ENCODE measurements around the gene EIF3L. TPM values are rescaled to one million over a fixed set of nuclear protein-coding genes. Genes with fewer than 3 reads are reported as not detected.

EIF3L gene
- total RNA-seq, 2 experiments from 2014 or later, result 533 to 559 TPM

DNA sequence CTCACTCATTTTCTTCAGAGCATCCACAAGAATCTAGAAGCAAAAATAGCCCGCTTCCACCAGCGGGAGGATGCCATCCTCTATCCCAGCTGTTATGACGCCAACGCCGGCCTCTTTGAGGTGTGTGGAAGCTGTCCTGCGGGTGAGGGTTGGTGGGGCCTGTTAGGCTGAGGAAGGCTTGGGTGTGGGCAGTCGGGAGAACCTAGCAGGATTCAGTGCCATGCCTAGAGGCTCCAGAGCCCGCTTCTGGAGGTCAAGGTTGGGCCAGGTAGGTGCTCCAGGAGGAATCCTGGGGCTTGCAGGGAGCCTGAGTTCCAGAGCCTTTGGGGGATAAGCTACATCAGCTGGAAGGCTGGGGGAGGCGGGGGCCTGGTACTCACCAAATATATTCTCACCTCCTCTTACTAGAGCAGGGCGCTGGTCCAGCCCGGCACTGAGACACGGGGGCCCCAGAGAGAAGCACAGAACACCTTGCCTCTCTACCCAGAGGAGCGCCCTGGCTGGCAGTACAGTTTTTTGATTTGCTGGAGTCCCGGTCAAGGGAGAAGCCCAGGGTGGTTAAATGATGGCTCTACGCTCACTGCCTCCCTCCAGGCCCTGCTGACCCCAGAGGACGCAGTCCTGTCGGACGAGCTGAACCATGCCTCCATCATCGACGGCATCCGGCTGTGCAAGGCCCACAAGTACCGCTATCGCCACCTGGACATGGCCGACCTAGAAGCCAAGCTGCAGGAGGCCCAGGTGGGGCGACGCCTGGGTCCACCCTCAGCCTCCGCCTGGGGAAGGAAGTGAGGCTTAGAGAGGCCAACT lies 36.1 kb upstream of the EIF3L start:
- POLR2A ChIA-PET, result no interaction called here
- CTCF ChIA-PET, result no interaction called here

DNA sequence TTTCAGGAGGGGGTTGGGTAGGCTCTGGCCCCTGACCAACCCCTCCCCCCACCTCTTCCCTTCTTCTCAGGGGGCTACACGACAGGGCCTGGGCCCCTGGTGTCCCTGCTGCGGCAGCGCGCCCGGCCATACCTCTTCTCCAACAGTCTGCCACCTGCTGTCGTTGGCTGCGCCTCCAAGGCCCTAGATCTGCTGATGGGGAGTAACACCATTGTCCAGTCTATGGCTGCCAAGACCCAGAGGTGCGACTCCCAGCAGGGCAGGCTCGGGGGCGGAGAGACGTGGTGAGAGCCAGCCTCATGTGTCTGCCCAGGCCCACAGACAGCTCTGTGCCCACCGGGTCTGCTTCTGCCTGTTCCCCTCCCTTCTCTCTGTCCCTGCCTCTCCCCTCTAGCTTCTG lies 33.6 kb upstream of the EIF3L start:
- CTCF ChIA-PET, result interaction anchor here (1.1 to 1.2 kb wide), 2 partner anchors 48 to 51 kb away, joined by 3 to 5 read pairs; no protein-coding TSS in a partner anchor
- POLR2A ChIA-PET, result no interaction called here

DNA sequence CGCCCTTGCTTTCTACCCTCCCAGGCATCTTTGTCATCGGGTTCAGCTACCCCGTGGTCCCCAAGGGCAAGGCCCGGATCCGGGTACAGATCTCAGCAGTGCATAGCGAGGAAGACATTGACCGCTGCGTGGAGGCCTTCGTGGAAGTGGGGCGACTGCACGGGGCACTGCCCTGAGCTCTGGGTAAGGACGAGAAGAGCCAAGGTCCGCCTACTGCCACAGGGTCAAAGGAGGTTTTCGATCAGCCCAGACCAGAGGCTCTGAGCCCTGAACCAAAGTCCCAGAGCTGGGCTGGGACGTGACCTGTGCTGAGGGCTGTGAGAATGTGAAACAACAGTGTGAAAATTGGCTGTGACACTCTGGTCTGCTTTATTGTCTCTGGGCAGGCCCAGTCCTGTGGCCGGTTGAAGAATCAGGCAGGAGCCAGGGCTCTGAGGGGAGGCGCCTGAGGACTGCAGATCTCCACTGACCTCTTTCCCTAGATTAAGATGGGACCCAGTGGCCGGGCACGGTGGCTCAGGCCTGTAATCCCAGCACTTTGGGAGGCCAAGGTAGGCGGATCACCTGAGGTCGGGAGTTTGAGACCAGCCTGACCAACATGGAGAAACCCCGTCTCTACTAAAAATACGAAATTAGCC lies 32.6 kb upstream of the EIF3L start:
- POLR2A ChIA-PET, result no interaction called here

DNA sequence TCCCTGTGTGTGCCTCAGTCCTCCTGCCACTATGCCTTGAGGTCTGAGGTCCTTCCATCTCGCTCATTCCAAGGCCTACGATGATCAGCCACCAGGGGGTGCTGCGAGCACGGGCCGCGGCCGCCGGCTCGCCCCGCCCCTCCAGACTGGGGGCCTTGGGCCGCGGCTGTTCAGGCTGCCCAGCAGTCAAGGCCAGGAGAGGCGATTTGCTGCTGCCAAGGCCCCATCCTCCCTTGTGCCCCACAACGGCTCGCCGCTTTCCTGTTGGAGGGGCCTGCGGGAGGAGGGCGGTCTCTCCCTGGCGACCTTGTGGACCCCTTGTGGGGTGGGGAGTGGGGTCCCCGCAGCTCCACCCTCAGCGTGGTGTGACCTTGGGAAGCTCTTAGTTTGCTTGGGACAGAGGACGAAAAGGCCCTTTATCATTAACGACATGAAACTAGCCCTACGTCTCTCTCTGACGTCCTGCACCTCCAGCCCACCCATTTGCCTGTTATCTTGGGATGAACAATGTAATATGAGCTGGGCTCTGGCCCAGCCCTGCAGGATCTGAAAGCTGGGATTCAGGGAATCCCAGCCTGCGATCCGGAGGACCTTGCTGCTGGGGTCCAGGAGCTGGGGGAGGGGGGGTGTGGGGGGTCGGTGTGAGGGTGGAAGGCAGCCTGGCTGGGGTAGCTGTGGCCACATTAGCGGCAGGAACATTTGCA lies 31.4 kb upstream of the EIF3L start:
- ChIA-PET POLR2A (interaction anchor here (0.7 kb wide), 1 partner anchor 32 kb away, joined by 3 read pairs; no protein-coding TSS in a partner anchor), CTCF (interaction anchor here (0.5 to 4.5 kb wide), 35 partner anchors 8 to 839 kb away, joined by 3 to 35 read pairs (median 4); partner anchors contain the start of genes ANKRD54, C22orf23, GCAT and GGA1)

More for the DNA sequence above, 32.6 kb upstream of the EIF3L start:
- CTCF ChIA-PET, result interaction anchor here (0.7 to 4.5 kb wide), 14 partner anchors 8 to 209 kb away, joined by 3 to 35 read pairs (median 4); partner anchors contain the start of genes GCAT and GGA1

DNA sequence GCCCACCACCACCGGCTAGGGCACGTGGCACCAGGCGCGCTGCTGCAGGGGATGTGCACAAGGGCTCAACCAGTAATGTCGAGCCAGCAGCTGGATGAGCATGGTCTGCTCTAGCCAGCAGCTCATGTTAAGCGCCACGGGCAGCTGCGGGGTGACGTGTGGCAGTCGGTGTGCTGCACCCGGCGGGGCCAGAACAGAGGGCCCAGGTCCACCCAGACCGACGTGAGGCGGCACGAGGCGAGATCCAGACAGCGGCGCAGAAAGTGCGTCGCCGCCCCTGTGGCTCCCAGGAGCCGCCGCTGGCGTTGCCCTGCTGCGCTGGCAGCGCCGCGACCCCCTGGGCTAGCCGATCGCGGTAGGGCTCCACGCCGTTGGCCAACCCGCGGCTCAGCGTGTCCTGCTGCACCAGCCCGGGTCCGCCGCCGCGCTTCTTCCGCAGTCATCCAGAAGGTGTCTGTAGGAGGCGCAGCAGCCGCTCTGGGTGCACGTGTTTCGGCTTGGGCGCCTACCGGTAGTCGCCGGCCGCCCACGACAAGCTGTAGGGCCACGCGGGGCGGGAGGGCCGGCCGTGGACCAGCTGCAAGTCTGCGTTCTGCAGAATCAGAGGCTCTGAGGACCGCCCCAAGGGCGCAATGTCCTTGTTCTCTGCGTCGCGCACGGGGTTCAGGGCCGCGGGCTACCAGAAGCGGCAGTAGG lies 30.7 kb upstream of the EIF3L start:
- ChIA-PET CTCF (interaction anchor here (0.5 to 4.5 kb wide), 29 partner anchors 8 to 838 kb away, joined by 3 to 35 read pairs (median 4); partner anchors contain the start of genes ANKRD54, C22orf23, GCAT and GGA1), POLR2A (interaction anchor here (0.5 to 0.9 kb wide), 4 partner anchors 11 to 133 kb away, joined by 3 to 6 read pairs (median 3); partner anchors contain the start of gene GCAT)

DNA sequence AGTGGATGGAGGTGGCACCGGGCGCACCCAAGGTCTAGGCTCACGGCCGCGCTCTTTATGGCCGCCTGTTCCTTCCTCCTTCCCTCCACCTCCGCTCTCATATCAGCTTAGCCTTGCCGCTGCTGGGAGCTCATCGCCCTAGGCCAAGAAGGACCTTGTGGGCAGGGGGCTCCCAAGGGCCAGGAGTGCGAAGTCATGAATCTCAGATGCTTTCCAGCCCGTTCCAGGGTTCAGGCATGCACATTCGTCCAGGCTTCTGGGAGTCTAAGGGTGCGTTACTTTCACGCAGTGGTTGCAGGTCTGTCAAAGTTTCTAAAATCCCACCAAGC lies 30.1 kb upstream of the EIF3L start:
- ChIA-PET POLR2A (interaction anchor here (0.7 to 0.9 kb wide), 2 partner anchors 12 to 44 kb away, joined by 3 read pairs; partner anchors contain the start of gene GCAT), CTCF (interaction anchor here (1.0 to 4.5 kb wide), 16 partner anchors 10 to 838 kb away, joined by 3 to 35 read pairs (median 5); partner anchors contain the start of genes ANKRD54, C22orf23, GCAT and MICALL1)

DNA sequence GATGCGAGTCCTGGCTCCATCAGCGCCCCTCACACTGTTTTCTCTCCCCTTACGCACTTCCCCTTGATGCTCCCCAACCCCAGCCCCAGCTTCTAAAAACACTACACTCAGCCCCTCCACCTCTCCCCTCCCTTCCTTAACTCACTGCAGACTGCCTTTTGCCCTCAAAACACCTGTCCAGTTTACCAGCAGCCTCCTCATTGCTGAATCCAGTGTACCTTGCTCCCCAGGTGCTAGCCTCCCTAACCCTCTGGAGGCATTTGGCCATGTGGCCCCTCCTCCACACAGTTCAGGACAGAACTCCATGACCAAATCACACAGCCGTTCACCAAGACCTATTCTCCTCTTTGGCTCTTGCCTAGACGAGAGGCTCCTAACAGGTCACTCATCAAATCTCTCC lies 28.9 kb upstream of the EIF3L start:
- CTCF ChIA-PET, result interaction anchor here (0.8 to 4.5 kb wide), 5 partner anchors 12 to 114 kb away, joined by 3 to 35 read pairs (median 4); partner anchors contain the start of genes ANKRD54 and GCAT
- POLR2A ChIA-PET, result interaction anchor here (0.6 kb wide), 1 partner anchor 39 kb away, joined by 11 read pairs; no protein-coding TSS in a partner anchor

DNA sequence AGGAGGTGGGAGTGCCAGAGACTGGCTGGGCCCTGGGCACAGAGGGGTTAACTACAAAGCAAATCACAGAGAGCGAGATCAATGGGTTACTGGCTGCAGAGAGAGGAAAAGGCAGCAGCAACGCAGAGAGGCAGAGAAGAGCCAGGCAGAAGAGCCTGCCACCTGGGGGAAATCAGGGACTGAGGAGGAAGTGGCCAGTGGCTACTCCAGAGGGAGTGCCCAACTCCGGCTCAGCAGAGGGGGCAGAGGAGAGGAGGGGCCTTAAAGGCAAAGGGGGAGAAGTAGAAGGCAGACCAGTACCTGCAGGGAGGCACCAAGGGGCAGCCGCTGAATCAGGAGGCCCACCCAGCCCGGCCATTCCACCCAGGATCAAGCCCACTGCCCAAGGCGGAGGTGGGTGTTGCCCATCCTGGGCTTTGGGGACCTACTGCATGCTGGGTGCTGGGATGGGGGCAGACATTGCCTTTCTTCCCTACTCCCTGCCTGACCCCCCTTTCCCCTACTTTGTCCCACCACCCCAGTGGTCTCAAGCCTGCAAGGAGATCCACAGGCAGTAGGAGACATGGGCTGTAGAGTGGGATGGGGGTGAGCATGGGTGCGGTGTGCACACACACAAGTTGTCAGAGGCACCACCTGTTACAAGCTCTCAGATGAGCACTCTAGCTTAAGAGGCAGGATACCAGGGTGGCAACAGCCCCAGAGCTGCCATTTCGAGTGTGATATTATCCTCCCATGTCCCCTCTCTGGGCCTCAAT lies 27.0 kb upstream of the EIF3L start:
- CTCF ChIA-PET, result interaction anchor here (0.7 kb wide), 1 partner anchor 23 kb away, joined by 4 read pairs; no protein-coding TSS in a partner anchor
- POLR2A ChIA-PET, result interaction anchor here (2.3 kb wide), 1 partner anchor 22 kb away, joined by 8 read pairs; the partner anchor contains the start of gene ANKRD54

DNA sequence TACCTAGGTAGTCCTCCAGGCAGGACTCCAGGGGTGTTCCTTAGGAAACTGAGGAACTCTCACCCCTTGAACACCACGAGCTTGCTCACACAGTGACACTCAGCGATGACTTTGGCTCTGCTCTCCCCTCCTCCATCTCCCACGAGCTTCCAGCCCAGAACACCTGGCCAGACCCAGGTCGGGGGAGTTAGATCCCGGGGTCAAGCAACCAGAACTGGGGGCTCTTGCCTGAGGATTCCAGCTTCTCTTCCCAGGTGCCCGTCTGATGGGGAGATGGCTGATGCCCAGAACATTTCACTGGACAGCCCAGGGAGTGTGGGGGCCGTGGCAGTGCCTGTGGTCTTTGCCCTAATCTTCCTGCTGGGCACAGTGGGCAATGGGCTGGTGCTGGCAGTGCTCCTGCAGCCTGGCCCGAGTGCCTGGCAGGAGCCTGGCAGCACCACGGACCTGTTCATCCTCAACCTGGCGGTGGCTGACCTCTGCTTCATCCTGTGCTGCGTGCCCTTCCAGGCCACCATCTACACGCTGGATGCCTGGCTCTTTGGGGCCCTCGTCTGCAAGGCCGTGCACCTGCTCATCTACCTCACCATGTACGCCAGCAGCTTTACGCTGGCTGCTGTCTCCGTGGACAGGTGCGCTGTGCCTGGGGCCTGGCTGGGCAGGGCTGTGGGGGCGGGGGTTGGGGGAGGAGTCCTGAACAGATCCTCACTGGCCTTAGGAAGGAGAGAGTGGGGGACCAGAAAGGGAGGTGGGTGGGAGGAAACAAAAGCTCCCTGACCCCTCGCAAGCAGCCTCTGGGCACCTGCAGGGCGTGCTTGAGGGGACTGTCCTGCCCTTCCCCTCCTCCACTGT lies 25.9 kb upstream of the EIF3L start, which contains the start of gene GALR3:
Gene GALR3, plus strand, starts transcription at position 249 of the 852 bp plus-strand sequence. Its CDS starts 25 bp downstream, at position 274.
- CTCF ChIA-PET, result interaction anchor here (0.9 to 1.4 kb wide), 2 partner anchors 40 to 142 kb away, joined by 3 to 5 read pairs; no protein-coding TSS in a partner anchor
- POLR2A ChIA-PET, result interaction anchor here (2.3 kb wide), 1 partner anchor 21 kb away, joined by 8 read pairs; the partner anchor contains the start of gene ANKRD54

DNA sequence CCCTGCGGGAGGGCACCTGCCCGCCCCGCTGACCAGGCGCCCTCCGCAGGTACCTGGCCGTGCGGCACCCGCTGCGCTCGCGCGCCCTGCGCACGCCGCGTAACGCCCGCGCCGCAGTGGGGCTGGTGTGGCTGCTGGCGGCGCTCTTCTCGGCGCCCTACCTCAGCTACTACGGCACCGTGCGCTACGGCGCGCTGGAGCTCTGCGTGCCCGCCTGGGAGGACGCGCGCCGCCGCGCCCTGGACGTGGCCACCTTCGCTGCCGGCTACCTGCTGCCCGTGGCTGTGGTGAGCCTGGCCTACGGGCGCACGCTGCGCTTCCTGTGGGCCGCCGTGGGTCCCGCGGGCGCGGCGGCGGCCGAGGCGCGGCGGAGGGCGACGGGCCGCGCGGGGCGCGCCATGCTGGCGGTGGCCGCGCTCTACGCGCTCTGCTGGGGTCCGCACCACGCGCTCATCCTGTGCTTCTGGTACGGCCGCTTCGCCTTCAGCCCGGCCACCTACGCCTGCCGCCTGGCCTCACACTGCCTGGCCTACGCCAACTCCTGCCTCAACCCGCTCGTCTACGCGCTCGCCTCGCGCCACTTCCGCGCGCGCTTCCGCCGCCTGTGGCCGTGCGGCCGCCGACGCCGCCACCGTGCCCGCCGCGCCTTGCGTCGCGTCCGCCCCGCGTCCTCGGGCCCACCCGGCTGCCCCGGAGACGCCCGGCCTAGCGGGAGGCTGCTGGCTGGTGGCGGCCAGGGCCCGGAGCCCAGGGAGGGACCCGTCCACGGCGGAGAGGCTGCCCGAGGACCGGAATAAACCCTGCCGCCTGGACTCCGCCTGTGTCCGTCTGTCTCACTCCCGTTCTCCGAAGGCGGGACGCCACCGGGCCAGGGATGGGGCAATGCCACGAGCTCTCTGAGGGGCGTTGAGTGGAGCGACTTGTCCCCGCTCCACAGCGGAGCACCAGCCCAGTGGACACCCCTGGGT lies 24.3 kb upstream of the EIF3L start:
- CTCF ChIA-PET, result interaction anchor here (1.0 to 1.4 kb wide), 3 partner anchors 8 to 38 kb away, joined by 3 to 5 read pairs (median 4); partner anchors contain the start of gene ANKRD54

DNA sequence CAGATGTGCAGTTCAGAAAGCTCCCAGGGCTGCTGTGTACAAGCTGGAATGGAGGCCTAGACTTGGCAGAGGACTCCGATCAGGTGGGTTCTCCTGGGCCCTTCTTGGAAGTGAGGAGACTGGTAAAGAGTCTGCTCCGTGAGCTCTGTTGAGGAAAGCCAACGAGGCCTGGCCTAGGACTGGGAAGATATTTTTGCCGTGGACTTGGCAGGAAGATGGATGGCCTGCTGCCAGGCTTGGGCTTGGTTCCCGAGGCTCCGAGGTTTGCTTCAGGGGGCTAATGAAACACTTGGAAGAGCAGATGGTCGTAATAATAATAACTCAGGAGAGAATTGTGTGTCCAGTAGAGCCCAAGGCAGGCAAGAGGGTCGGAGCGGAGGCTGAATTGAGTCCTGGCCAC lies 22.2 kb upstream of the EIF3L start:
- CTCF ChIA-PET, result interaction anchor here (1.2 kb wide), 1 partner anchor 9 kb away, joined by 5 read pairs; no protein-coding TSS in a partner anchor
- POLR2A ChIA-PET, result interaction anchor here (1.0 kb wide), 1 partner anchor 39 kb away, joined by 3 read pairs; no protein-coding TSS in a partner anchor

More for the DNA sequence above, 24.3 kb upstream of the EIF3L start:
- POLR2A ChIA-PET, result interaction anchor here (0.6 to 2.3 kb wide), 2 partner anchors 19 to 62 kb away, joined by 4 to 8 read pairs; partner anchors contain the start of gene ANKRD54

DNA sequence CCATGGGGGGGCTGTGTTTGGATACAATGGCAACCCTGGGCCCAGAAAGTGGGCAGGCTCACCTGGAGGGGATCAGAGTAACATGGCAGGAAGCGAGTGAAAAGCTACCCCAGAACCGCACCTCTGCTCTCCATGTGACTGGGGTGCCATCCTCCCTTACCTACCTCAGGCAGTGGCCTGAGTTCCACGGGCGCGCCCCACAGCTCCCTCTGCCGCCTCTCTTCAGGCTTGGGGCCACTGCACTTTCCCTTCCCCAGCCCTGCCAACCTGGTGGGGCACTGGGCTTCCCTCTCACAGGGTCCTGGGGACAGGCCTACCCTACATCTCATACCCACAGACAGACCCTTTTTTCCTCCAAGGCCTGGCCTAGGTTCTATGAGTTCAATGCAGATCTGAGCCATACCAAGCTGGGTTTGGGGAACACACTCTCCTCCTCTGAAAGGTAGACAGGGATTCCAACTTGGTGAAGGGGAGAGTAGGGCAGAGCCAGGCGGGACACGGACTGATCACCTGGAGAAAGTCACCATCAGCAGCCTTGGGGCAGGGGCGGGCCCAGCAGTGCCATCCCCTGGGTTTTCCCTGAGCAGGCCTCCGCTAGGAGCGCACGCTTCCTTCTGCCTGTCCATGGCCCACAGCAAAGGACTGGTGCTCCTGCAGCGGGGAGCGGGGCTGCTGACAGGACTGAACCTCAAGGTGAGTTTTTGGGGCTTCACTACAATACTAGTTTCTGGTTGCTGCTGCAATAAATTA lies 19.0 kb upstream of the EIF3L start:
- ChIA-PET CTCF (interaction anchor here (0.5 to 2.4 kb wide), 2 partner anchors 12 to 319 kb away, joined by 3 to 10 read pairs; no protein-coding TSS in a partner anchor), POLR2A (interaction anchor here (0.6 kb wide), 1 partner anchor 9 kb away, joined by 7 read pairs; no protein-coding TSS in a partner anchor)

DNA sequence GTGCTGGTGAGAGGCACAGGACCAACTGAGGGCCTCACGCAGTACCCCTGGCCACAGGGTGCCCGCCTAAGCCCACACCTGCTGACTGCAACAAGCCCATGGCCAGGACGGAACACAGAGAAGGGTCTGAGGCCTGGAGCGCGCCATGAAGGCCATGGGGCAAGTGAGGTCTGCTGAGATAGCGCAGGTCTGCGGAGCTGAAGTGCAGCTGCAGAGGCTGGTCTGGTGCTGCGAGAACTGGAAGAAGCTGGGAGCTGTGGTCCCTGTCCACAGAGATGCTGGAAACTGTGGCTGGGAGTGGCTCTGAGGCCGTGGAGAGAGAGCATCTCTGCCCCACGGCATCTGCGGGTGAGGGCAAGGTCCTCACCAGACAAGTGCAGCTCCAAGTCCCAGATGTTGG lies 17.7 kb upstream of the EIF3L start:
- ChIA-PET POLR2A (no interaction called here), CTCF (no interaction called here)

DNA sequence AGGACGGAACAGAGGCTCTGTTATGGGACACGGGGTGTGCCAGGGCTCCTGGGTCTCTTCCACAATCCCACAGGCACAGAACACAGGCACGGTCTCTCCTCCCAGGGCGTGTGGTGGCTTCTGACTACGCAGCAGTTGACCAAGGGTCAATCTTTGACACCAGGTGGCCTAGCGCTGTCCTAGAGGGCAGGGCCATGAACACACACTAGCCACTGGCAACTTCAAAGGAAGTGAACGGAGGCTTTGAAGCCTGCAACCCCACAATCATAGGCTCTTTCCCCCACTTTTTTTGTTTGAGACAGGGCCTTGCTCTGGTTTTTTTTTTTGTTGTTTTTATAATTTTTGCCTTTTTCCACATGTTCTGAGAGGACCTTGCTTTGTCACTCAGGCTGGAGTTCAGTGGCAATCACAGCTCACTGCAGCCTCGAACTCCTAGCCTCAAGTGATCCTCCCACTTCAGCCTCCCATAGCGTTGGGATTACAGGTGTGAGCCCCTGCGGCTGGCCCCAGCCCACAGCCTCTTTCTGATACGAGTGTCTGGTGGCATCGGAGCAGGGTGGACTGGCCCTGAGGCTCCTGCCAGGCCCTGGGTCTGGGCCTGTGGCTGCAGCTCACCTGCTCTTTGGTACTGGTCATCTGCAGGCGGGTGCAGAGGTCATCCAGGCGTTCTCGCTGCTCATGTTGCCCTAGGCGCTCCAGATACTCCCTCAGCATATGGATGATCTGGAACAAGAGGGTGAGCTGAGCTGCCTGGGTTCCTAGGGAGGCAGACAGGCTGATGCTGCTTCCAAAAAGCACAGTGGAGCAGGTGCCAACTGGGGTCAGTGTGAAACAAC lies 17.0 kb upstream of the EIF3L start:
- CTCF ChIA-PET, result no interaction called here
- POLR2A ChIA-PET, result no interaction called here
